ENCODE data around the gene RBMS3.

The RBMS3 gene

GRCh38 chr3:29537889-29538609, 257.2 kb downstream of the RBMS3 start:
- no peak for DNase-seq

GRCh38 chr3:29538610-29538958, 257.7 kb downstream of the RBMS3 start:
- DNase-seq, result no peak

DNA sequence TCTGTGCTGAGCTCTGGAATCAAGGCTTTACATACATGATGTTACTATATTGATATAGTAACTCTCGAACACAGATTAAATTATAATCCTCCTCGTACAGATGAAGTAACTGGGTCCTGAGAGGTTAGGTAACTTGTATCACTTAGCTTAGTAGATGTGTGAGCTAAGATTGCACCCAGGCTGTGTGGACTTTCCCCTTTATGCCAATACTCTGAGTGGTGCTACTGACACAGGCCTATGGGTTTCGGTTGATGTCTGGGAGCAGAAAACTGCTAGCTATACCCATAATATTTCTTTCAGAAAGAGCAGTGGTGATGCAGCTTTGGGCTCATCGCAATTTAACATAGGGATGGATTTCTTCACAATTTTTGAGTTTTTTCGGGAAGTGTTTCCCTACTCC, 259.7 kb downstream of the RBMS3 start:
- no peak for DNase-seq

DNA sequence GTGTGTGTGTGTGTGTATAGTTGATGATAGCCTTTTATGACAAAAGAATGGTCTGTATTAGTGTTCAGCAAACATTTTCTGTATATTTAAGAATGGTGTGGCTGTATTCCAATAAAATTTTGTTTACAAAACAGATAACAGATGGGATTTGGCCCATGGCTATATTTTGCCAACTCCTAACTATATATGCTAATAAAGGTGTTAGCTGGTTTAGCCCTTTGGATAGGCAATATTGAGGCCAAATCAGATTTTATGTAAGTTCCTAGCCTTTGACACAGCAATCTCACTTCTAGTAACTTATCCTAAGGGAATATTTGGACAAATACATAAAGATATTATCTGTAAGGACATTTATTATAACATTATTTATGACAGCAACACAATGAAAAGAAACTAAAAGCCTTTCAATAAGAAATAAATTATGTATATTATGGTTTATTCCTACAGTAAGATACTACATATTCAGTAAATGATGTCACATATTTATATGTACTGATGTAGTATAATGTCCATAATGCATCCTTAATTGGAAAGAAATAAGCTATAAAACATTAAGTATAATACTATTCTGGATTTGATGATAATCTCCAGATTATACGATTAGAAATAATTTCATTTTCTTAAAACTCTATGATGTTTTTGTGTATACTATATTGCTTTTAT, 264.0 kb downstream of the RBMS3 start:
- DNase-seq, result no peak

DNA sequence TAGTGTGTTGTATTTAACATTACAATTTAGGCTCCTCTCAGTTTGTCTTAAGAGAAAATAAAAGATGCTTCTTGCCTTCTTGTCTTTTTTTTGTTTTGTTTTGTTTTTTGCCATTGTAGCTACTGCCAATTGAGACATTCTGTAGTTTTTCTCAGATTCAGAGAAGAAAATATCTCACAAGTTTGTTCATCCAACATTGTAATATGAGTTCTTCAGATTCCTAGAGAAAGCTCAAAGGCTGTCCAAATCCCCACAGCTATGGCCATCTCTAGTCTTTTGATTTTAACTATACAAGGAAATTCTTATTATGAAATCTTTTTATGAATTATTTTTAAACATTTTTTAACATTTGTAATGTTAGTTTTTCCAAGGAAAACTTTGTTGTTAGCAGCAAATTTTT, 264.7 kb downstream of the RBMS3 start:
- no peak for DNase-seq

DNA sequence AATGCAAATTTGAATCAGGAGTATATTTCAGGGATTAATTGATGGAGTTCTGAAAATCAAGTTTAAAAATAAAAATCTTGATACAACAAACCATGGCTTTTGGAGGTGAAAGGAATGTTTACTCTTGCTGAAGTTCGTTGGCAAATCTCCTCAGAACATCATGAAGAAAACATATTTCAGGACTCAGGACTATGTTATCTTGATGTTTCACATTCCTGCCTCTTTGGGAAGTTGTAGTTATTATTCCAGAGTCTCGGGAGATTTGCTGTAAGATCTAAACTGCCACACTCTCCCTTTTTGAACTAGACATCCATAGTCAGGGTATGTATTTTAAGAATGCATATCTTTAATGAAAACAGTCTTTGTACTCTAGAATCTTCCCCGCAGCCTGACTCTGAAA, 271.2 kb downstream of the RBMS3 start:
- no peak for DNase-seq

- DNase-seq, result no peak
Measured at GRCh38 chr3:29554566-29554965, 273.7 kb downstream of the RBMS3 start.

DNA sequence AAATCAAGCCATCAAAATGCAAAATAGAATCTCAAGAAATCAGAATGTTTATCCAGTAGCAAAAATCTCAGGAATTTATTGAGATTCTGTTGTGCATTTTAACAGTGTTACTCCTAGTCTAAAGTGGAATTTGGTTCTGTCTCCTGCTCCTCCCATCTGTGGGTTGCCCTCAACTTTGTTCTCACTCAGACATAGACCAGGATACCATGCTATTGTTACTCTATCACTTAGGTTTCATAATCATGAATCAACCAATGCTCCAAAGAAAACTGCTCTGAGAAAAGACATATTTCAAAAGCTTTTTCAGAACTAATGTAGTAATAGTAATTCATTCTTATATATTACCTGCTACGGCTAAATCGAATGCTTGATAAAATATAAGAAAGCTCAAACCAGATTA, 274.7 kb downstream of the RBMS3 start:
- no peak for DNase-seq

DNA sequence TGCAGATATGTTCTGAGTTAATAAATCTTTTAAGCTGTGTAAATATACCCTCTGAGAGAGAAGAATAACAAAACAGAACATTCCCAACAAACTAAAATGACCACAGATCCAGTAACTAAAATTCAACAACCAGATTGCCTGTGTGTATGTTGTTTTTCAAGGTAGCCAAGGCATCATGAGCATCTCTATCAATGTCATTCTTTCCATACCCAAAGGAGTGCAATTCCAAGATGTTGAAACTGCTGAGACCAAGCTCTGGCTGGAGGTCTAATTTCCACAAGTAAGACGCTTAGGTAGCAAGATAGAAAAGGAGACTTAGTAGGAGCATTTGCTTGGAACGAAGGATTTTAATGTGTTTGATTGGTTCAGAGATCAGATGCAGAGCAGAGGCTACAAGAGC, 276.3 kb downstream of the RBMS3 start:
- DNase-seq, result no peak

DNA sequence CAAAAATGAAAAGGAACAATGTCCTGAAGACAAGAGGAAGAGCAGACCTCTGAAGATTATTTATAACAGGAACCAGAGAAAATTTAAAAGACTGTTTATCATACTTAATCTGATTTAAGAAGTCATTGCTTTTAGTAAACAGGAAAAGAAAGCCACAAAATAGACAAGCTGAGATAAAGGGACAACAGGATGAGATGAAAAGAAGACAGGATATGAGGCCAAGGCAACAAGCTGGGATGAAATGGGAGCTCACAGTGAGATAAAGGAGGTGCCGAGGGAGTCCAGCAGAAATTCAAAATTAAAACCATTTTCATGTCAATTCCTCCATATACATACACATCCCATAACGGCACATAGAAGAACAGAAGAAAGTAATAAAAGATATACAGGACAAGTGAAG, 277.0 kb downstream of the RBMS3 start:
- DNase-seq, result no peak

DNA sequence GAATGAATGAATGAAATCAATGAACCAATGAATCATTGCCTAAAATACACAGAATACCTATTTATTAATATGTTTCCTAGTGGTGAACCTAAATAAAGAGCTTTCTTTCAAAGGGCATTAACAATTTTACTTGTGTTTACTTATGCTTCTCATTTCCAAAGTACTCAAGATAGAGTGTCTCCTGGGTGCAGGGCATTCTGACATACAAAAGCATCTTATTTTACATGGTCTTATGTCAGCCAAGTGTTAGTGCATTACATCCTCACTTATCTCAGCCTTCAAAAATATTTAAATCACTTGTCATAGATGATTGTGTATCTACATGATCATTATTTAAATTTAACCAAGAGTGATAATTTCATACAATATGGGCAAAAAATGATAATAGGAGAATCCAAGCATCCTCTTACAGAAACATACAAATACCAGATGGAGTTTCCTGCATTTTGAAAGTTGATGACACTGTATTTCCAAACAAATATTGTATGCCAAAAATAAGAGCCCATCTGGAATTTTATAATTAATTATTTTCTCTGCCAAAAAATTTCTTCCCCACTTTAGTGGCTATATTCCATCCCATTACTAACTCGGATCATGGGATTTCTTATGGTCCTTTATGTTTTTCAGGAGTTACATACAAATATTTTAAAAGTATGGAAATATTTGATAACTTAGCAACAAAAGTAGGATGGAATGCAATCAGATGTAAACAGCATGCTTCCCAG, 279.0 kb downstream of the RBMS3 start:
- DNase-seq, result no peak

DNA sequence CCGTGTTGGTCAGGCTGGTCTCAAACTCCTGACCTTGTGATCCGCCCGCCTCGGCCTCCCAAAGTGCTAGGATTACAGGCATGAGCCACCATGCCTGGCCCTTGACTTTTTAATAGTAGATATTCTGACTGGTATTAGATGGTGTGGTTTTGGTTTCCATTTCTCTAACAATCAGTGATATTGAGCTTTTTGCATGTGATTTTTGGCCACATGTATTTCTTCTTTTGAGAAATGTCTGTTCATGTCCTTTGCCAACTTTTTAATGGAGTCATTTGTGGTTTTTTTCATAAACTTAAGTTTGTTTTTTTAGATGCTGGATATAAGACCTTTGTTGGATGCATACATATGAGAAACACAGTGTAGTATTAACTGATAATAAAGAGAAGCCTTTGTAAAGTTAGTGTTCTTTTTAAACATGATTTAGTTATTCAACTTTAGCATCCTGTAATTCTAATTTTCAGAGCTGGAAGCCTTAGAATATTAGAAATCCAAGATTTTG, 280.8 kb downstream of the RBMS3 start:
- DNase-seq, result no peak

- DNase-seq, result no peak
Measured at GRCh38 chr3:29565236-29565635, 284.4 kb downstream of the RBMS3 start.

DNA sequence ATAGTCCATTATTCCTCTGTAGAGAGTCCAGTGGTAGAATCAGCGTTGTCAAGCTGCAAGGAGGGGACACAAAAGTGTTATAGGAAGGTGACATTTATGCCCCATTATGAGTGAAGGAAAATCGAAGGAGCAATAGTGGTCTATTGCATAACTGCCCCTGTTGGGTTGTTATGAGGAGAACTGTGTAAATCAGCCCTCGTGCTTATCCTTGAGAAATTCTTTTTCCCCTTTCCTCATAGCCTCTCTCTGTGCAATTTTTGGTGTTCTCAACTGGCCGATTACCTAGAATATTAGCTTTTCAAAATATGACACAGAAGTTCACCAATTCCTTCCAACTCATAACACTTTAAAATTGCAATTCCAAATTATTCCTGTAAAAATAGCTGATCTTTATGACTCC, 286.6 kb downstream of the RBMS3 start:
- no peak for DNase-seq

GRCh38 chr3:29568355-29568754, 287.5 kb downstream of the RBMS3 start:
- no peak for DNase-seq

DNA sequence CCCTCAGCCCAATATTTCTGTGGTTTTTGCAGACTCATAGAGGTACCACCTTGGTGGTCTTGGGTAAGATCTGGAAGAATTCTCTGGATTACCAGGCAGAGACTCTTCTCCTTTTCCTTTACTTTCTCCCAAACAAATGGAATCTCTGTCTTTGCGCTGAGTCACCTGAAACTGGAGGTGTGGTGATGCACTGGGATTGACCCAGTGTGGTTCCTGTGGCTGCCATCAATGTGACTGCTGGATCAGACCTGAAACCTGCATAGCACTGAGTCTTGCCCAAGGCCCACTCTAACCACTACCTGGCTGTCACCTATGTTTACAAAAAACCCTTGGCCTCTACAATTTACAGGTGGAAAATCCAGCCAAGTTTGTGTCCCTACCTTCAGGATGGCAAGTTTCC, 295.3 kb downstream of the RBMS3 start:
- DNase-seq, result no peak

- DNase-seq, result no peak
Measured at GRCh38 chr3:29576675-29577074, 295.8 kb downstream of the RBMS3 start.

DNA sequence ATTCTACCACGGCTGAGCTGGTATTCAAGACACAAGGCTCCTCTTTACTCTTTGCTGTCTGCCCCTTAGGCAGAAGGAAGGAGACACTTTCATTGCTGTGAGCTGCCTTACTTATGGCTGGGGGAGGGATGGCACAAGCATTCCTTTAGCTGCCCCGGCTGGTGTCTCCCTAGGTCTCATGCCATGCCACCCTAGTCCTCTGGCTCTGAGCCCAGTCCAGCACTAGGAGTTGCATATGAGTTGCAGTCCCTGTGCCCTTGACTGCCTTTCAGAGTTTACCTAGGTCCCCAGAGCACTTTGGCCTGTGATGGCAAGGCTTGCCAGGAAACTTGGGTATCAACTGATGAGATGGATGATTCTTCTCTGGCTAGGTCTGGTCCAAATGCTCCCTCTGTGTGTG, 296.4 kb downstream of the RBMS3 start:
- no peak for DNase-seq

DNA sequence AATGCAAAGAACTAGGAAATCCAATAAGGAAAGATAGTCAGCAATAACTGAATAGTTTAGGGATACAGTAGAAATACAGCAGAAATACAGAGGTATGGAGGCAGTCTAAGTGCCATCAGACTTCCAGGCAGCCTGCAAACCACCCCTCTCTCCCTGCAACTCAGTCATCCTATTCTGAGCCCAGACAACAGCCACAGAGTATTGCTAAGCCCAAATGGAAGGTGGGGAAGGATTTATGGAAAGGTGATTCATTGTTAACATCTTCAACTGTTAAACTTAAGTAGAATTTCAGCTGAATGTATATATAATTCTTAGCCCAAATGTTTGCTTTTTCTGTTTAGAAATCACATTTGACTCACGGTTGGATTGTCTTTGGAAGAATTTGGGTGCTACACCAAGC, 300.4 kb downstream of the RBMS3 start:
- no peak for DNase-seq

- DNase-seq, result no peak
Measured at GRCh38 chr3:29582273-29582672, 301.4 kb downstream of the RBMS3 start.

DNA sequence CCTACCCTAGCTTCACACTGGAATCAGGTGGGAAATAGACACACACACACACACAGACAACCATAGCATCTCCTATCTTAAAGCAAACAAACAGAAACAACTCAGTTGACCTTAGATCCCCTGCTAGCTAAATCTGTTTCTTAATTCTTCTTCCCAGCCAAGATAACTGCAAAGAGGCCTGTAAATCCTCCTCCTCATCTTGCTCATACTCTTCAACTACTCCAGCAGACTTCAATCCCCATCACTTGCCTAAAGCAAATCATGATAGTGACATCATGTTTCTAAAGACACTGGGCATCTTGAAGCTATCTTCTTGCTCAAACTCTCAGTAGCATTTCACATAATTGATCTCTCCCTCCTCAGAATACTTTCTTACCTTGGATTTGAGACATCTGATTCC, 303.0 kb downstream of the RBMS3 start:
- DNase-seq, result no peak

DNA sequence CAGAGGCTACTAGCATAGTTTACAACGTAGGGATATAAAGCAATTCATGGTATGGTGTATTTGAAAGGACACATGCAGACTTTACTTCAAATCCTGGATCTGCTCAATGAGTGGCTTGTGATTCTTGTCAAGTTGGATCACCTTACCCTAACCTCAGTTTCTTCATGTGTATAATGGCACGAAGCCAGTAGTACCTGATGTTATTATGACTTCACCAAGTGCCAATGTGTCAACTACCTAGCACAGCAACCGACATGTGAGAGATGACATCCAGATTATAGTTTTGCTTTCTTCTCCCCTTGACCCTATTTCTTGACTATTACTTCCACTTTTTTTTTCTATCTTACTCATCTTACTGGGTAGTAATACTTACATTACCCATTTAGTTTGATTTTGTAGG, 304.5 kb downstream of the RBMS3 start:
- DNase-seq, result no peak

GRCh38 chr3:29587340-29587739, 306.5 kb downstream of the RBMS3 start:
- DNase-seq, result no peak

GRCh38 chr3:29590012-29590411, 309.1 kb downstream of the RBMS3 start:
- DNase-seq, result no peak
